Nephron progenitor cell (in vitro differentiated cells): ENCODE data around the gene NANOS3.

Experiments used
- DNase-seq: peaks from one replicate; pipeline ENCODE4 v3.0.0; 2021
- H3K27ac Mint-ChIP-seq: 2 replicates; pipeline ENCODE4 v1.8.0; 2021; ENCODE audit warnings: mild to moderate bottlenecking, moderate library complexity, mixed read lengths
- H3K27me3 Mint-ChIP-seq: 2 replicates; pipeline ENCODE4 v1.8.0; 2021; ENCODE audit warnings: mild to moderate bottlenecking, low read depth, mixed read lengths; ENCODE audit not compliant: poor library complexity
- H3K36me3 Mint-ChIP-seq: 2 replicates; pipeline ENCODE4 v1.8.0; 2021; ENCODE audit warnings: low read depth, mixed read lengths
- H3K4me1 Mint-ChIP-seq: 2 replicates; pipeline ENCODE4 v1.8.0; 2021; ENCODE audit warnings: mixed read lengths
- H3K4me3 Mint-ChIP-seq: 2 replicates; pipeline ENCODE4 v1.8.0; 2021; ENCODE audit warnings: mild to moderate bottlenecking, moderate library complexity, mixed read lengths
- H3K9me3 Mint-ChIP-seq: 2 replicates; pipeline ENCODE4 v1.8.0; 2021; ENCODE audit warnings: mild to moderate bottlenecking, moderate library complexity, mixed read lengths
- CTCF ChIP-seq: fragments of 200-600 bp; sonication (generic); IDR thresholded peaks from 2 replicates; pipeline ENCODE4 v1.5.0; 2021; ENCODE audit warnings: antibody characterized with exemption

The NANOS3 gene

GRCh38 chr19:13882836-13883235, 5.9 kb downstream of the NANOS3 start:
- H3K4me1 Mint-ChIP-seq = peaks cover 34% of the 10 kb centered on the region
- H3K36me3 Mint-ChIP-seq = no peaks in the 10 kb centered on the region
- DNase-seq = no peak
- TF ChIP-seq CTCF = no peak
- H3K9me3 Mint-ChIP-seq = no peaks in the 10 kb centered on the region
- H3K27me3 Mint-ChIP-seq = peaks cover 8% of the 10 kb centered on the region
- H3K4me3 Mint-ChIP-seq = no peak overlapping the region
- no peak overlapping the region for H3K27ac Mint-ChIP-seq

GRCh38 chr19:13883516-13884064, 6.7 kb downstream of the NANOS3 start:
- no peaks in the 10 kb centered on the region for H3K36me3 Mint-ChIP-seq
- no peak for DNase-seq
- H3K9me3 Mint-ChIP-seq = no peaks in the 10 kb centered on the region
- TF ChIP-seq CTCF = no peak
- H3K4me3 Mint-ChIP-seq = no peak overlapping the region
- H3K27ac Mint-ChIP-seq = no peak overlapping the region
- H3K27me3 Mint-ChIP-seq = peaks cover 8% of the 10 kb centered on the region
- peaks cover 34% of the 10 kb centered on the region for H3K4me1 Mint-ChIP-seq

GRCh38 chr19:13884726-13885591, 8.0 kb downstream of the NANOS3 start:
- Mint-ChIP-seq H3K4me3 (no peak overlapping the region), H3K9me3 (no peaks in the 10 kb centered on the region), H3K36me3 (no peaks in the 10 kb centered on the region), H3K27me3 (peaks cover 5% of the 10 kb centered on the region), H3K27ac (peak overlapping the region; percentile 39), H3K4me1 (peaks cover 34% of the 10 kb centered on the region)
- TF ChIP-seq CTCF = no peak
- no peak for DNase-seq

- Mint-ChIP-seq H3K36me3 (no peaks in the 10 kb centered on the region), H3K4me1 (peaks cover 29% of the 10 kb centered on the region), H3K27me3 (peaks cover 5% of the 10 kb centered on the region), H3K9me3 (no peaks in the 10 kb centered on the region), H3K27ac (peak overlapping the region; percentile 32), H3K4me3 (no peak overlapping the region)
- no peak for DNase-seq
- TF ChIP-seq CTCF = no peak
These were observed 9.0 kb downstream of the NANOS3 start for GRCh38 chr19:13885826-13886365.

- Mint-ChIP-seq H3K27ac (no peak overlapping the region), H3K4me1 (peaks cover 17% of the 10 kb centered on the region)
These were observed 10.1 kb downstream of the NANOS3 start for GRCh38 chr19:13887018-13887436.

More at GRCh38 chr19:13887018-13887436, 10.1 kb downstream of the NANOS3 start:
- H3K9me3 Mint-ChIP-seq = no peaks in the 10 kb centered on the region
- peaks cover 5% of the 10 kb centered on the region for H3K27me3 Mint-ChIP-seq
- no peak for TF ChIP-seq CTCF
- DNase-seq = no peak
- no peaks in the 10 kb centered on the region for H3K36me3 Mint-ChIP-seq
- no peak overlapping the region for H3K4me3 Mint-ChIP-seq
